ENCODE results near the gene PTPRE.

Gene PTPRE

GRCh38 chr10:128029731-128030369 is 122.9 kb downstream of the PTPRE start:
- DNase-seq: no peak

- no peak for DNase-seq
Observed at GRCh38 chr10:128030498-128031072, 123.7 kb downstream of the PTPRE start.

DNA sequence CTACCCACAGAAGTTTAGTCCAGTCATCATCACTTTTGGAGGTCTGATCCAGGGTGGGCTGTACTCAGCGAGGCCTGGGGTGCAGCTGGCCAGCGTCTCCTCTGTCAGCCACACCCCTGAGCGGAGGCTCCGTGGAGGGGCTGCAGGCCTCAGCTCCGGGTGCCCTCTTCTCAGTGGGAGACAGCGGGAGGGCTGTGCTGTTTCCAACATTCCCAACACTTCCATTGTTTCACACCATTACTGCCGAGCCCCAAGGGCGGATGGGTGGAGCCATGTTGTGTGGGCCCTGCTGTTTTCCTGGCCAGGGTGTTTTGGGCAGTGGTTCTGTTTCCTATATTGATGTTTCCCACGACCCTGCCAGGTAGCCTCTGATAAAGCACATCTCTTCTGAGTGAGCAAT is 124.3 kb downstream of the PTPRE start:
- DNase-seq: no peak

GRCh38 chr10:128032466-128032865 is 125.6 kb downstream of the PTPRE start:
- DNase-seq: no peak

GRCh38 chr10:128035557-128035973 is 128.7 kb downstream of the PTPRE start:
- no peak for DNase-seq

DNA sequence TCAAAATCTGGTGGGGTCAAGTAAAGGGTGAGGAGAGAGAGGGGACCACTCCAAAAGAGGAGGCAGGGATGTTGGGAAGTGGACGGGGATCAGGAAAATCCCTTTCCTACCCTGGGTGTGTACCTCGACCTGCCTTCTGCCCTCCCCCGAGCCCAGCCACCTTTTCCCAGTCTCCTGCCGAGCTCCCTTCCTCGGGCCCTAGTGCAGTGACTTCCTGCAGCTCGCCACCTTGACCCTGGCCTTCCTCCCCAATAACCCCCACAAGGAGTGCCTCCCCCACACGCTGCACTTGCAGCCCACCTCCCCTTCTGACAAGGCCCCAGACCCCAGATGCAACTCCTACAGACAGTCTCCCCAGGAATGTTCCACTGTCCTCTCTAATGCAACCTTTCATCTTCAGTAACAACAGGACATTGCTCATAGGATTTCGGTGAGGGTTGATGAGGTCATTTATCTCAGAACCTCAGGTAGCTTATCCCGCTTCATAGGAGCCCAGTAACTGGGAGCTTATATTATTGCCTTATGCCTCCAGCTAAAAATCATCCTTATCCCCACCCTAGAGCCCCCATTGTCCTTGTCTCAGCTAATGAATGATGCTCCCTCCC is 129.2 kb downstream of the PTPRE start:
- DNase-seq: no peak

DNA sequence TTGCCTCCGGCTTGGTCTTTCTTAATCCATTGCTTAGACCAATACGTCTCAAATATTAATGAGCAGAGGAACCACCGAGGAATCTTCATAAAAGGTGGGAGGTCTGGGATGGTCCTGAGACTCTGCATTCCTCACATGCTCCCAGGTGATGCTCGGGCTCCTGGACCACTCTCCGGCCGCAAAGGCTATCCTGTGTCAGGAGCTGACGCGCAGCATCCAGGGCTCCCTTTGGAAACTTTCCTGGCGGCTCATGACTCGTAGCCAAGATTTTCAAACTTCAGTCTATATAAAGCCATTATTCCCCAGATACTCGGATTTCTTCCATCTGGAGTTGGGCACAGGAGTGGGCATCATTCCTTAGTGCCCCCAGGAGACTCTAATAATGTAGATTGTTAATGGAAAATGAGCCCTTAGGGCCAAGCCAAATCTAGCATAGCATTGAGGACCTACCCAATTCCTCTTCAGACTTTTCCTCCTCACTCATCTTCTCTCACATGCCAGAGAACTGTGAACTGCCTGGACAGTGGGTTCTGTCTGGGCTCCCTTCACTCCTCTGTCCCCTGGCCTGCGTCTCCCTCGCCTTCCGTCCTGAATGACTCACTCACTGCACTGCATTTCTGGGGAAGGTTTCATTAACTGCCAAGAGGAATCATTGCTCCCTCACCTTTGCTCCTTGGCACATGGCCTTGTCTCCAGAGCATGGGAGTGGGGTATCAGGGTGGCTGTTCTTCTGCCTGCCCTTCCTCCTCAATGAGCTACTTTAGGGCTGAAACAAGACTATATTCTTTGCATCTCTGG is 130.0 kb downstream of the PTPRE start:
- peak; percentile 13 for DNase-seq

DNA sequence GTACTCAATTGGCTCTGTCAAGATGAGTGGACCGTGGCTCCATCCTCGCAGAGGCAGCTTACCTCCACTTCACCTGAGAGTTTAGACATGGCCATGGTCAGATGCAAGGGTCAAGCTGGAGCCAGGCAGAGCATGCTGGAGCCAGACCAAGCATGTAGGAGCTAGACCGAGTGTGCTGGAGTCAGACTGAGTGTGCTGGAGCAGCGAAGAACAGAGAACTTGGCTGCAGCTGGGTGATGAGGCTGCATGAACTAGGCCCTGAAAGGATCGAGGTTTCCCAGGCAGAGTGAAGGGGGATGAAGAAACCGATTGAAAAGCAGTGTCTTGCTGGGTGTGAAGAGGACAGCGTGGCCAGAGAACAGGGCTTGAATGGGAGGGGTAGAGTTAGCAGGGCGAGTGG is 133.2 kb downstream of the PTPRE start:
- DNase-seq: no peak

DNA sequence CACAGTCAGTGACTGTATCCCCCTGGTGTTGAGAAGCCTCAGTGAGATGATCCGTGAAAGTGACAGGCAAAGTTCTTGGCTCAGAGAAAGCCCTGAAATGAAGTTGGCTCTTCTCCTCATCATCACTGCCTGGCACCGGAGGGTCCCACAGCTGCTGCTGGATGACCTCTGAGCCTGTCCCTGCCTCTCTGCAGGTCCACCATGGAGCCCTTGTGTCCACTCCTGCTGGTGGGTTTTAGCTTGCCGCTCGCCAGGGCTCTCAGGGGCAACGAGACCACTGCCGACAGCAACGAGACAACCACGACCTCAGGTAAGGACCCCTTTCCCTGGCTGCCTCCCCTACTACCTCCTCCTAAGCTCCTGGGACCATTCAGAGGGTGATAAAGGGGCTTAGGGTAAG is 133.8 kb downstream of the PTPRE start:
- DNase-seq: no peak

GRCh38 chr10:128042131-128042610 is 135.3 kb downstream of the PTPRE start:
- DNase-seq: no peak

DNA sequence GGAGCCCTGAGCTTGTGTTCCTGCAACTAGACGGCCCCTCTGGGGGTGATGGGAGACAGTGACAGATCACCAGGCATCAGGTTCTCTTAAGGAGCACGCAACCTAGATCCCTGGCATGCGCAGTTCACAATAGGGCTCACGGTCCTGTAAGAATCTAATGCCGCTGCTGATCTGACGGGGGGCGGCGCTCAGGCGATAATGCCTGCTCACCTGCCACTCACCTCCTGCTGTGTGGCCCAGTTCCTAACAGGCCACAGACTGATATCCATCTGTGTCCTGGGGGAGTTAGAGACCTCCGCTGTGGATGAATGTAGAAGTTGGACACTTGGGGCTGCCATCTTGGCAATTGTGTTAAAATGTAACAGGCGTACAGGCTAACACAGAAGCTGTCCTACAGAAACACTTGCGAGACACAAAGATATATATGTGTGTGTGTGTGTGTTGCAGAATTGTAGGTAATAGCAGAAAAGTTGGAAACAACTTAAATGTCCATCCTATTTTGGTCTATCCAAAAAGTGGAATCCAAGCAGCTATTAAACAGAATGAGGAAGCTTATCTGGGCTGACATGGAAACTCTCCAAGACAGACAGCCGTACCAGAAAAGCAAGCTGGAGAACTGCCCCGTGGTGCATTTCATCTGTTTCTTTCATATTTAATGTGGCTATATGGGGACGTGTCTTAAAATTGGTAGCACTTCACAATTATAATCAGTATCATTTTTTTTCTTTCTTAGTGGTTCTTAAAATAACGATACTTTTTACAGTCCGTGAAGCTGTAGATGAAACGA is 136.5 kb downstream of the PTPRE start:
- no peak for DNase-seq

DNA sequence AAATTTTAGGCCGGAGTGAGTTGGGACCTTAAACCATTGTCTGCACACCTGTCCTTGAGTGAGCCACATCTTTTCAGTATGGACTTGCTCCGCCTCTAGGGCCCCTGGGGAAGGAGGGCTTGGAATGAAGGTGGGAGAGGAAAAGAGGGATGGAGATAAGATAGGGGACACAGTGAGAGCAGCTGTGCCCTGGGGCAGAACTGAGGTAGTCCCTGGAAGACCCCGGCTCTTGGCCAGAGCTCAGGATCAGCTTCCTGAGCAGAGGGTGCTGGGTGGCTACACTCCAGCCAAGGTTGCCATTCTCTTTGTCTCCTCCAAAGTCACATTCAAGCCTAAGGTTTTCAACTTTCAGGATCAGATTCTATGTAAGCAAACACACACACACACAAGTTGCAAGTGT is 137.3 kb downstream of the PTPRE start:
- DNase-seq: no peak

GRCh38 chr10:128044961-128045832 is 138.3 kb downstream of the PTPRE start:
- no peak for DNase-seq

- no peak for DNase-seq
Observed at GRCh38 chr10:128045833-128046120, 138.9 kb downstream of the PTPRE start.

- no peak for DNase-seq
Observed at GRCh38 chr10:128046156-128046952, 139.5 kb downstream of the PTPRE start.

GRCh38 chr10:128046953-128047290 is 140.0 kb downstream of the PTPRE start:
- no peak for DNase-seq

- peak; percentile 77 for DNase-seq
Observed at GRCh38 chr10:128047351-128047750, 140.4 kb downstream of the PTPRE start.

DNA sequence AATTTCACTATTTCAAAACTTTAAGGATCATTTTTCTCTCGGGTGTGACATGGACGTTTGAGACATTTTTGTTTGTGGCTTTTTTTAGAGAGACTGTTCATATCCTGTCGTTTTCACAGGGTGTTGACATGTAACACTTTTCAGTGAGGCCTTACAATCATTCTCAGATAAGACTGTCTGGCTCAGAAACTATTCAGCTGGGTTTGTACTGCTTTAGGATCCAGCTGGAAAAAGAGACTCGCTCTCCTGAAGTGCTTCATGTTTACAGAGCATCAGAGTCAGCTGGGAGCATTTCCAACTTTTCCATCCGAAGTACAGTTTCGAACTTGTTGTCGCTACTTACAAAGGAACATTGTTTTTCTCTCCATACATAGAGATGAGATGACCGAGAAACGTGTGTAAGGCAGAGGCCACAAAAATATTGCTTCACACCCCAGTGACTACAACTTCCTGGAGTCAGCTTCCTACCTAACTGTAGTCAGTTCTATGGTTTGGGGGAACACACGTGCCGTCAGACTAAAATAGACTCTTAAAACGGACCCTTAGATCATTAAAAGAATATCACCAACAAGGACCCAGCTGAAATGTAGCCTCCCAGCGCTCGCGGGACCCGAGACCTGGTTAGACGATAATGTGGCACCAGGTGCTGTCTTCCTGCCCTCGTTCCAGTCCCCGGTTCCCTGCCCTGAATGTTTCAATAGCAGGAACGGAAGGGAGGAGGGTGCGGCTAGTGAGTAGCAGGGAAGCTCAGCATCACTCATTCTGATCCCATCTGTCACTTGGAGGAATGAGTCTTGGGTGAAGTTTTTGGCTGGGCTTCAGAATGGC is 141.3 kb downstream of the PTPRE start:
- DNase-seq: no peak

DNA sequence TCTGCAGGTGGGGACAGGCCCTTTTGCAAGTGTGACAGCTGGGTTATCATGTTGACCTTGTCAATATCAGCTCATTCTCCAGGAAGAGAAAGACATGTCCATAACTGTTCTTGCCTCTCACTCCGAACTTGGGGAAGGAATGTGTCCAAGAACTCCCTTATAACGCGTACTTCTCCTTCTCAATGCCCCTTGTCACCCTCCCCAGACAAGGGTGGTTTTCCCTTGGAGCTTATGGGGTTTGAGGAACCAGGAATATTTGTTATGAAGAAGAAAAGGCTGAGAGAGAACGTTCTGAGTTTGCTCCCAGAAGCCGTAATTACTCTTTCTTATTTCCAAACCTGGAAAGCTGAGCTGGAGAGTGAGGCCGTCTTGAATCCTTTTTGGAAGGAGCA is 141.9 kb downstream of the PTPRE start:
- no peak for DNase-seq
